MM.1S (cell line): Measurements from ENCODE around the gene IGIP.

Experiments
- DNase-seq: peaks from one replicate; pipeline ENCODE4 v3.0.0-alpha.2; 2015
- H2AFZ ChIP-seq: fragments of 300-600 bp; sonication (generic); 2 replicates; pipeline ENCODE4 v1.6.0; 2016; ENCODE audit warnings: antibody characterized with exemption, low read length
- H3F3A ChIP-seq: fragments of 300-600 bp; sonication (generic); 2 replicates; pipeline ENCODE4 v1.6.1; 2016; ENCODE audit warnings: mild to moderate bottlenecking, antibody characterized with exemption, low read length, moderate library complexity, mixed read lengths; ENCODE audit not compliant: insufficient read depth
- H3K27ac ChIP-seq: fragments of 300-600 bp; sonication (generic); 2 replicates; pipeline ENCODE4 v1.5.1; 2016; ENCODE audit warnings: mild to moderate bottlenecking, low read length
- H3K27me3 ChIP-seq: fragments of 300-600 bp; sonication (generic); replicated peaks from 2 replicates; pipeline ENCODE4 v1.6.0; 2016; ENCODE audit warnings: low read length; ENCODE audit not compliant: insufficient read depth
- H3K36me3 ChIP-seq: fragments of 300-600 bp; sonication (generic); replicated peaks from 2 replicates; pipeline ENCODE4 v1.6.1; 2016; ENCODE audit warnings: mild to moderate bottlenecking, low read length, mixed read lengths; ENCODE audit not compliant: insufficient read depth
- H3K4me1 ChIP-seq: fragments of 300-600 bp; sonication (generic); 2 replicates; pipeline ENCODE4 v1.6.1; 2016; ENCODE audit warnings: low read length, mixed read lengths
- H3K4me2 ChIP-seq: fragments of 300-600 bp; sonication (generic); 2 replicates; pipeline ENCODE4 v1.6.0; 2016; ENCODE audit warnings: low read depth, low read length
- H3K4me3 ChIP-seq: fragments of 300-600 bp; sonication (generic); 2 replicates; pipeline ENCODE4 v1.5.1; 2016; ENCODE audit warnings: low read length, mixed read lengths
- H3K79me2 ChIP-seq: fragments of 300-600 bp; sonication (generic); 2 replicates; pipeline ENCODE4 v1.6.1; 2016; ENCODE audit warnings: mixed run types, low read length, mixed read lengths
- H3K9ac ChIP-seq: fragments of 300-600 bp; sonication (generic); 2 replicates; pipeline ENCODE4 v1.6.1; 2016; ENCODE audit warnings: low read length, mixed read lengths
- H3K9me2 ChIP-seq: fragments of 300-600 bp; sonication (generic); replicated peaks from 2 replicates; pipeline ENCODE4 v1.6.1; 2016; ENCODE audit warnings: mild to moderate bottlenecking, low read length, mixed read lengths; ENCODE audit not compliant: insufficient read depth
- H3K9me3 ChIP-seq: fragments of 300-600 bp; sonication (generic); replicated peaks from 2 replicates; pipeline ENCODE4 v1.6.1; 2016; ENCODE audit warnings: mild to moderate bottlenecking, low read length, mixed read lengths; ENCODE audit not compliant: insufficient read depth
- H4K20me1 ChIP-seq: fragments of 300-600 bp; sonication (generic); 2 replicates; pipeline ENCODE4 v1.6.1; 2016; ENCODE audit warnings: mild to moderate bottlenecking, low read length, moderate library complexity, mixed read lengths; ENCODE audit not compliant: insufficient read depth
- CTCF ChIP-seq: fragments of 300-600 bp; sonication (generic); IDR thresholded peaks from 2 replicates; pipeline ENCODE4 v1.5.1; 2016; ENCODE audit warnings: antibody characterized with exemption, low read length, mixed read lengths
- EZH2 ChIP-seq: fragments of 300-600 bp; sonication (generic); optimal IDR thresholded peaks from 2 replicates; pipeline ENCODE3; 2017; ENCODE audit warnings: low read depth, mild to moderate bottlenecking, antibody characterized with exemption, low read length, mixed read lengths
- EZH2phosphoT487 ChIP-seq: fragments of 300-600 bp; sonication (generic); IDR thresholded peaks from 2 replicates; pipeline ENCODE4 v1.6.1; 2018; ENCODE audit warnings: antibody characterized with exemption, low read length

Gene IGIP

GRCh38 chr5:140103154-140103553 is 22.6 kb upstream of the IGIP start:
- Histone ChIP-seq H3K36me3 (no peaks in the 10 kb centered on the region), H3K27me3 (no peaks in the 10 kb centered on the region), H3K79me2 (peaks cover 1% of the 10 kb centered on the region), H3K27ac (no peak overlapping the region), H2AFZ (no peak overlapping the region), H3K9ac (no peak overlapping the region), H3K4me1 (peaks cover 7% of the 10 kb centered on the region), H3K4me2 (no peak overlapping the region), H3K4me3 (no peak overlapping the region), H3K9me2 (no peaks in the 10 kb centered on the region), H4K20me1 (no peaks in the 10 kb centered on the region), H3F3A (peaks cover 14% of the 10 kb centered on the region), H3K9me3 (no peaks in the 10 kb centered on the region)
- TF ChIP-seq CTCF (no peak), EZH2phosphoT487 (no peak), EZH2 (no peak)
- no peak for DNase-seq

- Histone ChIP-seq H3F3A (peaks cover 14% of the 10 kb centered on the region), H4K20me1 (no peaks in the 10 kb centered on the region), H3K36me3 (no peaks in the 10 kb centered on the region), H3K9me2 (no peaks in the 10 kb centered on the region), H3K9ac (no peak overlapping the region), H3K4me1 (peaks cover 10% of the 10 kb centered on the region), H3K4me3 (no peak overlapping the region), H3K79me2 (peaks cover 11% of the 10 kb centered on the region), H3K9me3 (no peaks in the 10 kb centered on the region), H3K4me2 (no peak overlapping the region), H2AFZ (no peak overlapping the region), H3K27me3 (no peaks in the 10 kb centered on the region), H3K27ac (no peak overlapping the region)
- TF ChIP-seq EZH2 (no peak), EZH2phosphoT487 (no peak), CTCF (no peak)
- no peak for DNase-seq
These were observed 21.6 kb upstream of the IGIP start for GRCh38 chr5:140104100-140104499.

GRCh38 chr5:140106101-140106500 is 19.6 kb upstream of the IGIP start:
- TF ChIP-seq CTCF (no peak), EZH2phosphoT487 (no peak), EZH2 (no peak)
- H3K9me3 ChIP-seq, result no peaks in the 10 kb centered on the region
- H4K20me1 ChIP-seq, result no peaks in the 10 kb centered on the region
- H3K27ac ChIP-seq, result no peak overlapping the region
- H3K36me3 ChIP-seq, result no peaks in the 10 kb centered on the region
- H3K4me1 ChIP-seq, result peaks cover 11% of the 10 kb centered on the region
- peaks cover 31% of the 10 kb centered on the region for H3K79me2 ChIP-seq
- no peak overlapping the region for H3K4me2 ChIP-seq
- H2AFZ ChIP-seq, result no peak overlapping the region
- H3K27me3 ChIP-seq, result no peaks in the 10 kb centered on the region
- no peaks in the 10 kb centered on the region for H3K9me2 ChIP-seq
- H3F3A ChIP-seq, result peaks cover 14% of the 10 kb centered on the region
- H3K9ac ChIP-seq, result no peak overlapping the region
- DNase-seq, result no peak
- no peak overlapping the region for H3K4me3 ChIP-seq
